ENCODE data around the gene ZSCAN10. TPM values are rescaled to one million over a fixed set of nuclear protein-coding genes. Genes with fewer than 3 reads are reported as not detected.
"Not testable (repeated sequence)": the region's sequence is repeated elsewhere in the genome, so short reads cannot be mapped to it uniquely, and the experiment has no call there.

The ZSCAN10 gene
- total RNA-seq = not detected in 2 replicates

DNA sequence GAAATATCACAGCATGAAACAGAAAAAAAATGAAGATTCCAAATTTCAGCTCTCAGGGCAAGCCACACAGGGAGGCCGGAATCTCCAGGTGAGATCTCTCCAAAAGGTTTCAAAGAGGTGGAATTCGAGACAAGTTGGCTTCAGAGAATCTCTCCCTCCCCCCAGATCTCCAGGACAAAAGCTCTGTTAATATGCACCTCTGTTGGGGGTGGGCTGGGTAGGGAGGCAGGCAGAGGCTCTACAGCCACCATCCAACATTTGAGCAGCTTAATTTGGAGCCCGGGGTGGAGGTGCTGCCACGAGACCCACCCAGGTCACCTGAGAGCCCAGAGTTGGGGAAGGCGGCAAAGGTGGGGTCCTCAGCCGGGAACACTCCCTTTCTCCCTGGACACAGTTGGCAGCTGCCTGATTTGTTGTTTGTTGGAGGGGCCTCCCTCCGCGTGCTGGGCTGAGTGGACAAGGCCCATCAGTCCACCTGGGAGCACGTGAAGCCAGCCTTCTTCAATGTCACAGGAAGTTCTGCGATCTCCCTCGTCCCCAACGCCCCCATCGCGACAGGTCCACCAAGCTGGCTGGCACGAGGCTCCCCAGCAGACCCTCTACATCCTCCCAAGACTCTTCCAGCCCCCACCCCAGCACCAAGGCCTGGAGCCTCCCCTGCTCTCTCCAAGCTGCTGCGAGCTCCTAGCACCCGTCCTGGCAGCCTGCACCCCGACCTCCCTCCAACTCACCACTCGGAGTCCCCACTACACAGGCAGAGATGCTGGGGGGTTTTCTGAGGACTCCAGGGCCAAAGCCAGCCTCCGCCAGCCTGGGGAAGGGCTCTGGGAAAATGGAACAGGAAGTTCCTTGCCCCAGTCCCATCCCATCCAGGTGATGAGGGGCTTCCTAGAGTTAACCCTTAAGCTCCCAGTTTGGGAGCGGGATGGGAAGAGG, at the start of gene ZSCAN10:
TSS of gene ZSCAN10 (minus strand) at position 836 of the 936 bp plus-strand sequence. CDS start 6,357 bp downstream, outside the sequence.
- no peak for DNase-seq (ENCODE audit: low read depth)

DNA sequence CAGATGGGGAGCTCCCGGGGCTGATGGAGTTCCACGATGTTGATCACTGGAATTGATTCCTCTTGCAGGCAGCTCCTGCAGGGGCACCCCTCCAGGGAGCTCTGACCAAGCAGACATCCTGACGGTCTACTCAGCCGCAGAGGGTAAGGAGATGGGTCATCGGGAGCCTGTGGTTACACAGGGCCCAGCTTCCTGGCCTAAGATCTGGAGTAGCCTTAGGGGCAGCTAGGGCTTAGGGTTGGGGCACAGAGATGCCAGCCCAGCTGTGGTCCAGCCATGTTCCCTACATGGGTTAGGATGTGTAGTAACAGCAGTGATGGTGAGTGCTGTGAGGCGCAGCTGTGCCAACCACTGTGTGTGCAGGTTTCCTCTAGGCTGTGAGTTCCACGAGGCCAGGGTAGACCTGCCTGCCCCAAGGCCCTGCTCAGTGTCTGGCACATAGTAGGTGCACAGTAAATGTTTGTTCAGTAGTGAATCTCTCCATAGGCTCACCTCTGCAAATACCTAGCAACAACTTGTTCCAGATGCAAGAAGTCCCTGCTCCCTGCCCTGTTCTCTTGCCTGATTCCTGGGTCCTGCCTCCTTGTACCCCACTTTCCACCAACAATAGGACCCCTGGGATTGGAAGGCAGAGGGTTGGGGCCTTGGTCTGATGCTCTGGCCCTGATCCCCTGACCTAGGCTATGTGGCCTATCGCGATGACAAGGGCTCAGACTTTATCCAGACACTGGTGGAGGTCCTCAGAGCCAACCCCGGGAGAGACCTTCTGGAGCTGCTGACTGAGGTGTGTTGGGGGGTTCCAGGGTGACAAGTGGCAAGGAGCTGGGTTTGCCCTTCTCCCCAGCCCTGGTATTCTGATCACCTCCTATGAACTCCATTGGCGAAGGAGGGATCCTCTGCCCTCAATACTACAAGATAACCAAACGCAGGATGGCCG, 49.4 kb upstream of the ZSCAN10 start:
- no peak for DNase-seq (ENCODE audit: low read depth)

DNA sequence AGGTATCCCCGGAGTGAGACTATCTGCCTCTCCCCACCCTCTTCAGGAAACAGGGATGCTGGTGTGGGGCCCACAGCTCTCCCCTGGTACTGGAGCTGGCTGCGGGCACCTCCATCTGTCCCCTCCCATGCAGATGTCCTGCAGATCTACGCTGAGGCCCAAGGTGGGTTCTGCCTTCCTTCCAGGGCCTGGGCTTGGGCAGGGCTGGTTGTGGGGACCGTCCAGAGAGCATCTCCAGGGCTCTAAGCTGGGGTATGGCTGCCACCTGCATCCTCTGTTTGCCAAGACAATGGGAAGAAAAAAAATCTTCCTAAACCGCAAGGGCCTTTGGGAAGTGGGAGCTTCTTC, 48.6 kb upstream of the ZSCAN10 start:
- DNase-seq (ENCODE audit: low read depth) = no peak

DNA sequence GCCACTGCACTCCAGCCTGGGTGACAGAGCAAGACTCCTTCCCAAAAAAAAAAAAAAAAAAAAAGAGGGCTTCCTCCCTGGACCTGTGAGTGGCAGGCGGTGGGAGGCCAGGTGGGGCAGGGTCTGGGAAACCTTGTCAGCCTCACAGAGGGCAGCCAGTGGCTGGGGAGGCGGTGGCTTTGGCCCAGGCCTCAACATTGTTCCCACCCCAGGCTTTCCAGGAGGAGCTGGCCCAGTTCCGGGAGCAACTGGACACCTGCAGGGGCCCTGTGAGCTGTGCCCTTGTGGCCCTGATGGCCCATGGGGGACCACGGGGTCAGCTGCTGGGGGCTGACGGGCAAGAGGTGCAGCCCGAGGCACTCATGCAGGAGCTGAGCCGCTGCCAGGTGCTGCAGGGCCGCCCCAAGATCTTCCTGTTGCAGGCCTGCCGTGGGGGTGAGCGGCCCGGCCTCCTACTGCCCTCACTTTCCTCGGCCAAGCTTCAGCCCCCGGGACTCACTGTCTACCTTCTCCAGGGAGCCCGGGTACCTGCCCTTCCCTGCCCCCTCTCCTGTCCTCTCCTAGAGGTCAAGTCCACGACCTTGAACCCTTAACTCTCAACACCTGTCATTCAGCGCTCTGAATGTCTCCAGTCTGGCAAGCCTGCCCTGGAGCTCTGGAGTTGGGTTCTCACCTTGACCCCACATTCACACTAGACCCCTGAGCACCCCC, 48.1 kb upstream of the ZSCAN10 start:
- no peak for DNase-seq (ENCODE audit: low read depth)

DNA sequence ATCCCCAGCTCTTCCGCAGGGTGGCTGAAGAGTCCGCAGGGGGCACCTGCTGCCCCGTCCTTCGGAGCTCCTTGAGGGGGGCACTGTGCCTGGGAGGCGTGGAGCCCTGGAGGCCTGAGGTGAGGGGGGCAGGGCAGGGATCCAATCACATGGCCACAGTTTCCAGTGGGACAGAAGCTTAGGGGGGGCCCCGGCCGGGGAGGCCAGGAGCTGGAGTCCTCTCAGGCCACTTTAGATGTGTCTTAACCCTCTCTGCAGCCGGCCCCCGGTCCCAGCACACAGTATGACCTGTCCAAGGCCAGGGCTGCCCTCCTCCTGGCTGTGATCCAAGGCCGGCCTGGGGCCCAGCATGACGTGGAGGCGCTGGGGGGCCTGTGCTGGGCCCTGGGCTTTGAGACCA, 46.6 kb upstream of the ZSCAN10 start:
- DNase-seq (ENCODE audit: low read depth) = no peak

DNA sequence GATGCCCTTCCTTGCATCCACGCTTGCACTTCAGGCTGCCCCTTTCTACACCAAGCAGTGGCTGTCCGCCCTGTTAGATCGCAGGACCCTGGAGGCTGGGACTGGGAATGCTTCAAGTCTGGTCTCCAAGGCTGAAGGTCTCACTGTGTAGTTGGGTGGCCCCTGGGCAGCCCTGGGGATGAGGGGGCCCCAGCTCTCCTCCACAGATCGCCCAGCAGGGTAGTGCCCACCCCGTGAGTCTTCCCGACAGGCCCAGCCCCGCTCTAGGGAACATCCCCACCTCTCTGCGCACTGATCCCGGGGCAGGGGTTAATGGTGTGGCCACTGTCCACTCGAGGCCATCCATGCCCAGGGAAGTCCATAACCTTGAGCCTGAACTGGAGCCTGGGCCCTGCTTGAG, 46.1 kb upstream of the ZSCAN10 start:
- DNase-seq (ENCODE audit: low read depth) = no peak

DNA sequence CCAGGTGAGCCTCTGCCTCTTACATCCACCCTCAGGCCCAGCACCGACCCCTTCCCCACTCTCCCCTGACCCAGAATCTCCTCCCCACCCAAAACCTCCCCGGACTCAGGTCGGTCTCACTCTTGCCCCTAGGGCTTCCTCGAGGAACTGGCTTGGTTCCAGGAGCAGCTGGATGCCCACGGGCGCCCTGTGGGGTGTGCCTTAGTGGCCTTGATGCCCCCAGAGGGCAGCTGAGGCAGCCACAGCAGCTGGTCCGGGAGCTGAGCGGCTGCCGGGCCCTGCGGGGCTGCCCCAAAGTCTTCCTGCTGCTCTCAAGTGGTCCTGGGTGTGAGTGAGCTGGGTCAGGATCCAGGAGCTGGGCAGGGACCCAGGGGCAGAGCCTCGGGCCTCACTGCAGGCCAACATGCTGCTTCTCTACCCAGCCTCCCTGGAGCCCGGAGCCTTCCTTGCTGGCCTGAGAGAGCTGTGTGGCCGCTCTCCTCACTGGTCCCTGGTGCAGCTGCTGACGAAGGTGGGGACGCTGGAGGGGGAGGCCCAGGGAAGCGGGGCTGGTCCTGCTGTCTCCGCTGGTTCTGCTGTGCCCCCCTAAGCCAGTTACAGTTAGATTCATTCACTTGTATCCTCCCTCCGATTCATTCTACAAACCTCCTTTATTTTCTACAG, 45.4 kb upstream of the ZSCAN10 start:
- DNase-seq (ENCODE audit: low read depth) = no peak

DNA sequence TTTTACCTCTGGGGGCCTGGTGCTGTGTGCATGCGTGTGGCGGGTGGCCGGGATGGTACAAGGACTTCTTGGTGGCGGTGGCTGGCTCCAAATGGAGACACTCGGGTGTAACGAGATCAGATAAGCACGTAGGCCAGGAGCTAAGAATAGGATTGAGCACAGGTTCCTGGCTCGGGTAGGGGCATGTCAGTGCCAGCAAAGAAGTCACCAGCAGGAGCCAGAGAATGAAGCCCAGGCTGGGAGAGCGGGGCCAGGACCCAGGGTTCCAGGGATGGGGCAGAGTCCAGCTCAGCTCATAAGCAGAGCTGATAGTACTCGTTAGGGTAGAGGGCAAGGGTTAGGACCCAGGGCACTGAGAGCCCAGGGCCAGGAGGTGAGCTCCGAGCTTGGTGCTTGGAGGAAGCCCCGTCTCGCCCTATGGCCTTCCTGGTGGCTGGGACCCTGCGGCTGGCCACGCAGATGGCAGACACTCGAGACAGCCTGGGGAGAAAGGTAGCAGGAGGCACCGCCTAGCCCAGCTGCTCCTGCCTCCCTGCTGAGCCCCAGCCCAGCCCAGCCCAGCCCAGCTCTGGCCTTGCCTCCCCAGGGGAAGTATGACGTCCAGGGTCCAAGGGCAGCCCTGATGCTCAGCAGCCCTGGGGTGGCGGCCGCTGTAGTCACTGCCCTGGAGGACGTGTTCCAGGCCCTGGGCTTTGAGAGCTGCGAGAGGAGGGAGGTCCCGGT, 44.7 kb upstream of the ZSCAN10 start:
- no peak for DNase-seq (ENCODE audit: low read depth)

DNA sequence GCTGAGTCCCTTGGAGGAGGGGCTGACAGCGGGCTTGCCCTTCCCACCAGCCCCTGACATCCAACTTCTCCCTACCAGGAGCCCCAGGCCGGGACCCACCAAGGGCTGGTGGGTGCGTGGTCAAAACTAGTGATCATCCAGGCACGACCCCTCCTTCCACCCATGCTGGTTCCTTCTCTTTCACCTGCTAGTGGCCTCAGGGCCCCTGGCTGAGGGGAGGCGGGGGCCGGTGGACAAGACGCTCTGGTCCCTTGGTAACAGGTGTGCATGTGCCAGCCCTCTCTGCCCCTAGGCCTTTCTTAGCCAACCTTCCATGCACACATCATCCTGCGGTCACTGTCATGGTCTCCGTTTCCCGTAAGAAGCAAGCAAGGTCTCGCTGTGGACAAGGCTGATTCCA, 44.1 kb upstream of the ZSCAN10 start:
- no peak for DNase-seq (ENCODE audit: low read depth)

DNA sequence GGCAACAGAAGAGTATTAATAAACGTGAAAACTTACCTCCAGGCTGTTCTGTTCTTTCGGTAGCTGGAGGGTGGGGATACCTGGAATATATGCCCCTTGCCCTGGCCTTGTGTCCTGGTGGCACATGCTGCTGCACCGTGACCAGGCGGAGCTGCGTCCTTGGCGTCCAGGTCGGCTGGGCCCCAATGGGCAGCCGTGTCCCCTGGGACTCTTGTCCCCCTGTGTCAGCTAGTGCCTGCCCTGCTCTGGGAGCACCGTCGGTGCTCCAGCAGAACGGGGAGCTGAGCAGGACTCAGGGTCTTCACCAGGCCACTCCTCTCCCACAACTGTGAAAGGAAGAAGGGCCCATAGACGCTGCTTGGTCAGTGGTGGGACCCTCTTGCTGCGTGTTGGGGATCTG, 43.7 kb upstream of the ZSCAN10 start:
- no peak for DNase-seq (ENCODE audit: low read depth)

DNA sequence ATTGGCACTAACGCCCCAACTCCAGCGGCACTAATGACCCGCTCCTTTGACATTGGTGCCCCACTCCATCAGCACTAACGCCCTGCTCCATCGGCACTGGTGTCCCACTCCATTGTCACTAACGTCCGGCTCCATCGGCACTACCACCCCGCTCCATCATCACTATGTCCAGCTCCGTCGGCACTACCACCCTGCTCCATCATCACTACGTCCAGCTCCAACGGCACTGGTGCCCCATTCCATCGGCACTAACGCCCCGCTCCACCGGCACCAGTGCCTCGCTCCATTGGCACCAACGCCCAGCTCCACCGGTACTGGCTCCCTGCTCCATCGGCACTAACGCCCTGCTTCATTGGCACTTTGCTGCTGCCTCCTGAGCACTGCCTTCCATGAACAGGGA, 43.2 kb upstream of the ZSCAN10 start:
- DNase-seq (ENCODE audit: low read depth) = no peak

DNA sequence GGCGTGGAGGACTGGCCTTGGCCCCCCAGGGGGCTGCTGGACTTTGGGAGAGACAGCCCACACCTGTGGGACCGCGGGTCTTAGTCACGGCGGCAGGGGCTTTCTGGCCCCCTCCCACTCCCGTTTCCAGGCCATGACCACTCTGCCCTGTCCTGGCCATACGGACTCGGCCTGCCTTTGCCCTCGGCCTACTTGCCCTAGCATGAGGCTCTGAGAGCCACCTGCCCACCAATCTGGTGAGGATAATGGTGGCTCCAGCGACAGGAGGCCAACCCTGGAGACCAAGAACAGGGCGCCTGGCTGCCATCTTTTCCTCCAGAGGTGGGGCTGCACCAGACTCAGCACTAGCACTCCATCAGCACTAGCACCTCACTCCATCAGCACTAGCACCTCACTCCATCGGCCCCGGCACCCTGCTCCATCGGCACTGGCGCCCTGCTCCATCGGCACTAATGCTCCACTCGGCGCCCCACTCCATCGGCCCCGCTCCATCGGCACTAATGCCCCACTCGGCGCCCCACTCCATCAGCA, 42.8 kb upstream of the ZSCAN10 start:
- DNase-seq (ENCODE audit: low read depth) = no peak

DNA sequence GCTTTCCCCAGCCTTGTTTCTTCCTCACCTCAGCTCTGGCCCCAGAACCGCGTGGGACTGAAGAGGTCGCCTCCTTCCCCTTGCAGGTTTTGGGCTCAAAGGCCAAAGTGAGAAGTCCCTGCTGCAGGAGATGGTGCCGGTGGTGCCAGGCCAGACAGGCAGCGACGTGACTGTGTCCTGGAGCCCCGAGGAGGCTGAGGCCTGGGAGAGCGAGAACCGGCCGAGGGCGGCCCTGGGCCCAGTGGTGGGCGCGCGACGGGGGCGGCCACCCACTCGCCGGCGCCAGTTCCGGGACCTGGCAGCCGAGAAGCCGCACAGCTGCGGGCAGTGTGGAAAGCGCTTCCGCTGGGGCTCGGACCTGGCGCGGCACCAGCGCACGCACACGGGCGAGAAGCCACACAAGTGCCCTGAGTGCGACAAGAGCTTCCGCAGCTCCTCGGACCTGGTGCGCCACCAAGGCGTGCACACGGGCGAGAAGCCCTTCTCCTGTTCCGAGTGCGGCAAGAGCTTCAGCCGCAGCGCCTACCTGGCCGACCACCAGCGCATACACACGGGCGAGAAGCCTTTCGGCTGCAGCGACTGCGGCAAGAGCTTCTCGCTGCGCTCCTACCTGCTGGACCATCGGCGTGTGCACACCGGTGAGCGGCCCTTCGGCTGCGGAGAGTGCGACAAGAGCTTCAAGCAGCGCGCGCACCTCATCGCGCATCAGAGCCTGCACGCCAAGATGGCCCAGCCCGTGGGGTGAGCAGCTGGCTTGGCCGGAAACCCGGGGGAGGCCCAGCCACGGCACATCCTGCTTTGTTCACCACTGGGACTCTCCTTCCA, 41.7 kb upstream of the ZSCAN10 start:
- no peak for DNase-seq (ENCODE audit: low read depth)

DNA sequence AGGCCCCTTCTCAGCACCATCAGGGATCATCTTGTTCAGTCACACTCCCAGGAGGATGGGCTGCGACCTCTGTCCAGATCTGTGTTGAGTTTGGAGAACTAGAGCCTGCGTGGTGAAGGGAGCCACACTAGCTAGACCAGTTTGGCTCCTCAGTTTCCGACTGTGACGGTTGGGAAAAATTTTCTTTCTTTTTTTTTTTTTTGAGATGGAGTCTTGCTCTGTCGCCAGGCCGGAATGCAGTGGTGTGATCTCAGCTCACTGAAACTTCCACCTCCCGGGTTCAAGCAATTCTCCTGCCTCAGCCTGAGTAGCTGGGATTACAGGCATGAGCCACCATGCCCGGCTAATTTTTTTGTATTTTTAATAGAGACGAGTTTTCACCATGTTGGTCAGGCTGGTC, 40.5 kb upstream of the ZSCAN10 start:
- not testable (repeated sequence) for DNase-seq (ENCODE audit: low read depth)

DNA sequence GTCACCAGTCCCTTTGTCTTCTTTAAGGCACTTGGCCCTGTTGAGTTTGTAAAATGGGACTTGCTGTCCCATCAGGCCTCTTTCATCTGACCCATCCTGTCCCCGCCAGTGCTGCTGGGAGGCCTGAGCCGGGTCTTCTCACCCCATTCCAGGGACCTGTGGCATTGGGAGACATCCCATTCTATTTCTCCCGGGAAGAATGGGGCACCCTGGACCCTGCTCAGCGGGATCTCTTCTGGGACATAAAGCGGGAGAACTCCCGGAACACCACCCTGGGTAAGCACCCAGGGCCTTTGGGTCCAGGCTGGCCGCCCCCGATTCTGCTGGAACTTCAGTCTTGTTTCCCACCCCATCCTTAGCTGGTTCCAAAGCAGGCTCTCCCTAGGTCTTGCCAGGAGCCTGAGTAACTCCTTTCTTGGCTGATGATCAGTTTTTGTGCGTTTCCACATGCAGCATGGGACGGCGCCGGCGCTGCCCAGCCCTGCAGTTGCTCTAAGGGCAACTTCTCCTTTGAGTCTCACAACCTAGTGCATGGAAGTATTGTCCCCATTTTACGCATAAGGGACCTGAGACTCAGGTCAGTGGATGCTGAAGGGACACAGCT, 39.8 kb upstream of the ZSCAN10 start:
- DNase-seq (ENCODE audit: low read depth) = no peak

DNA sequence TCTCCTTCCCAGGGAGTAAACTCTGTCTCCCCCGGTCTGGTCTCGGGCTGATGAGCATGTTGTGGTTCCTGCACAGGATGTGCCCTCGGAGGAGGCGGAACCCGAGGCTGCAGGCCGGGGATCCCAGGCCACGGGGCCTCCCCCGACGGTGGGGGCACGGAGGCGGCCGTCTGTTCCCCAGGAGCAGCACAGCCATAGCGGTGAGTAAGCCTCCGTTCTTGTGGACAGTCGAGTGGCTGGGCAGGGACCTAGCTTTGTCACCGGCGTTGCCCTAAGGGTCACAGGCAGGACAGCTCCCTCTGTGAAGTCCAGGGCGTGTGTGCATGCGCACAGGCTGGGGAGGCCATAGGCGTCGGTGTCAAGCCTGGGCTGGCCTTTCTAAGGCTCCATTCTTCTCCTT, 39.2 kb upstream of the ZSCAN10 start:
- DNase-seq (ENCODE audit: low read depth) = no peak

DNA sequence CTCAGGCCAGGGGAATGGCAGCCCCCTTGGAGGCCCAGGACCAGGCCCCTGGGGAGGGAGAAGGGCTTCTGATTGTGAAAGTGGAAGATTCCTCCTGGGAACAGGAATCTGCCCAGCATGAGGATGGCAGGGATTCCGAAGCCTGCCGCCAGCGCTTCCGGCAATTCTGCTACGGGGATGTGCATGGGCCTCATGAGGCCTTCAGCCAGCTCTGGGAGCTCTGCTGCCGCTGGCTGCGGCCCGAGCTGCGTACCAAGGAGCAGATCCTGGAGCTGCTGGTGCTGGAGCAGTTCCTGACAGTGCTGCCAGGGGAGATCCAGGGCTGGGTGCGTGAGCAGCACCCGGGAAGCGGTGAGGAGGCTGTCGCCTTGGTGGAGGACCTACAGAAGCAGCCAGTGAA, 38.2 kb upstream of the ZSCAN10 start:
- no peak for DNase-seq (ENCODE audit: low read depth)

DNA sequence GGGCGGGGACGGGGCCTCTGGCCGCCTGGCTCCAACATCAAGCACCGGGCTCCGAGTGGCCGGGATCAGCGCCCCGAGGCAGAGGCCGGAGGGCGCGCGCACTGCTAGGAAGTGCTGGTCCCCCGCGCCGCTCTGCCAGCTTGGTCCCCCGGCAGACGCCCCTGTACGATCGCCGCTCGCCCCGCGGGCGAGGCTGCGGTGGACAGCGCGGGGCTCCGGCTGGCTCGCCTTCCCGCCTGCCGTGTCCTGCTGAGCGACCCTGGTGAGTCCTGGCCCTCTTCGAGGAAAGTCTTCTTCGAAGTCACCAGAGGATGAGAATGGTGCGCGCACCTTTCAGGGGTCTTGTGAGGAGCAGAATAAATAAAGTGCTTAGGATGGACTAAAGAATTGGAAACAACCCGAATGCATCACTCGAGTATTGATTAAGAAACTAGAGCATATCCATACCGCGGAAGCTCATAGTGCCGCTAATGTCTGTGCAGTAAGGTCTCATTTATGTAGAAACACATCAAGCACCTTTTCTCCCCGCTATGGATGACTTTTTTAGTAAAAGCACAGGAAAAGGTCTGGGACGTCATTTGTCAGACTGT, 36.1 kb upstream of the ZSCAN10 start:
- no peak for DNase-seq (ENCODE audit: low read depth)
